ENCODE measurements around the gene ZSWIM6.

Gene ZSWIM6

DNA sequence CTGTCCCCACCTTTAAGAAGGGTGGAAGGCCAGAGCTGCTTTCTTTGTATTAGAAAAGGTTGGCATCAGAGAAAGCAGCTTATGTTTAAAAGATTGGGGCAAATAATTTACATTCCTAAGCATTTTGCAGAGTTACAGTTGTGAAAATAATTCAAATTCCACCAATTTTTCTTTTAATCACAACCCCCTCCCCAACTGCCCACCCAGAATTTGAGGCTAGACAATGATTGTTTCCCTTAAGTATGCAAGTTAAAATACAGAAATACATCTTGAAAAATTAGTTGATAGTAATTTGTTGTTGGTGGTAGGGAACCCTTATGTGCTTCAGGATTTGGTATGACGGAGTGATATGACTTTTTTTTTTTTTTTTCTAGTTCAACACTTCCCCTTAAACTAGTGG lies 133.0 kb downstream of the ZSWIM6 start:
- H3F3A ChIP-seq (ENCODE audit: insufficient read depth, low read length), result no peaks in the 10 kb centered on the region
- no peaks in the 10 kb centered on the region for H3K36me3 ChIP-seq (ENCODE audit: insufficient read depth, low read length)
- H3K27ac ChIP-seq (ENCODE audit: low read depth, low read length, poor library complexity, severe bottlenecking), result no peak overlapping the region
- H3K4me2 ChIP-seq (ENCODE audit: low read length), result no peak overlapping the region
- H3K27me3 ChIP-seq (ENCODE audit: insufficient read depth, low read length), result no peaks in the 10 kb centered on the region
- no peak for TF ChIP-seq CTCF (IDR thresholded peaks at IDR 0.05; ENCODE audit: low read length)
- TF ChIP-seq EZH2 (IDR thresholded peaks at IDR 0.05; ENCODE audit: borderline replicate concordance, low read length), result no peak
- H3K9me2 ChIP-seq (ENCODE audit: low read depth, low read length), result no peaks in the 10 kb centered on the region
- H3K4me3 ChIP-seq (ENCODE audit: low read depth, low read length, poor library complexity, severe bottlenecking), result no peak overlapping the region
- no peaks in the 10 kb centered on the region for H4K20me1 ChIP-seq (ENCODE audit: insufficient read depth, low read length)
- no peak overlapping the region for H2AFZ ChIP-seq (ENCODE audit: low read length)
- H3K9ac ChIP-seq (ENCODE audit: low read length), result no peak overlapping the region
- no peaks in the 10 kb centered on the region for H3K79me2 ChIP-seq (ENCODE audit: insufficient read depth, low read length)
- H3K9me3 ChIP-seq (ENCODE audit: low read length), result no peaks in the 10 kb centered on the region
- H3K4me1 ChIP-seq (ENCODE audit: insufficient read depth, low read length, severe bottlenecking), result no peaks in the 10 kb centered on the region

GRCh38 chr5:61465496-61465895 lies 133.4 kb downstream of the ZSWIM6 start:
- Histone ChIP-seq H3K4me2 (ENCODE audit: low read length) (no peak overlapping the region), H3K4me3 (ENCODE audit: low read depth, low read length, poor library complexity, severe bottlenecking) (no peak overlapping the region), H3K79me2 (ENCODE audit: insufficient read depth, low read length) (no peaks in the 10 kb centered on the region), H3K9ac (ENCODE audit: low read length) (no peak overlapping the region), H3K27ac (ENCODE audit: low read depth, low read length, poor library complexity, severe bottlenecking) (no peak overlapping the region), H3K36me3 (ENCODE audit: insufficient read depth, low read length) (no peaks in the 10 kb centered on the region), H3F3A (ENCODE audit: insufficient read depth, low read length) (no peaks in the 10 kb centered on the region), H3K4me1 (ENCODE audit: insufficient read depth, low read length, severe bottlenecking) (no peaks in the 10 kb centered on the region), H3K9me3 (ENCODE audit: low read length) (no peaks in the 10 kb centered on the region), H3K9me2 (ENCODE audit: low read depth, low read length) (no peaks in the 10 kb centered on the region), H4K20me1 (ENCODE audit: insufficient read depth, low read length) (no peaks in the 10 kb centered on the region), H2AFZ (ENCODE audit: low read length) (no peak overlapping the region), H3K27me3 (ENCODE audit: insufficient read depth, low read length) (no peaks in the 10 kb centered on the region)
- TF ChIP-seq EZH2 (IDR thresholded peaks at IDR 0.05; ENCODE audit: borderline replicate concordance, low read length) (no peak), CTCF (IDR thresholded peaks at IDR 0.05; ENCODE audit: low read length) (no peak)

GRCh38 chr5:61466017-61466416 lies 134.0 kb downstream of the ZSWIM6 start:
- no peaks in the 10 kb centered on the region for H3K4me1 ChIP-seq (ENCODE audit: insufficient read depth, low read length, severe bottlenecking)
- no peak overlapping the region for H3K27ac ChIP-seq (ENCODE audit: low read depth, low read length, poor library complexity, severe bottlenecking)
- H4K20me1 ChIP-seq (ENCODE audit: insufficient read depth, low read length), result no peaks in the 10 kb centered on the region
- TF ChIP-seq CTCF (IDR thresholded peaks at IDR 0.05; ENCODE audit: low read length), result no peak
- no peak for TF ChIP-seq EZH2 (IDR thresholded peaks at IDR 0.05; ENCODE audit: borderline replicate concordance, low read length)
- no peaks in the 10 kb centered on the region for H3K36me3 ChIP-seq (ENCODE audit: insufficient read depth, low read length)
- no peak overlapping the region for H3K9ac ChIP-seq (ENCODE audit: low read length)
- H2AFZ ChIP-seq (ENCODE audit: low read length), result no peak overlapping the region
- H3K9me3 ChIP-seq (ENCODE audit: low read length), result no peaks in the 10 kb centered on the region
- no peaks in the 10 kb centered on the region for H3K9me2 ChIP-seq (ENCODE audit: low read depth, low read length)
- no peak overlapping the region for H3K4me2 ChIP-seq (ENCODE audit: low read length)
- H3K79me2 ChIP-seq (ENCODE audit: insufficient read depth, low read length), result no peaks in the 10 kb centered on the region
- no peaks in the 10 kb centered on the region for H3K27me3 ChIP-seq (ENCODE audit: insufficient read depth, low read length)
- H3F3A ChIP-seq (ENCODE audit: insufficient read depth, low read length), result no peaks in the 10 kb centered on the region
- H3K4me3 ChIP-seq (ENCODE audit: low read depth, low read length, poor library complexity, severe bottlenecking), result no peak overlapping the region
